Effector memory CD8-positive, alpha-beta T cell (primary cell): ENCODE measurements around the gene AGBL4.
A peak's percentile ranks its signal among the peaks of the same experiment; 100 is the strongest.

Experiments used
- ATAC-seq: fragments of 150-1000 bp; cut with Tn5 transposase; replicated peaks from 2 replicates; pipeline ENCODE4 v1.10.0; 2021; ENCODE audit warnings: mild to moderate bottlenecking, moderate library complexity
- DNase-seq, 3 experiments: peaks; one replicate each; pipeline ENCODE4 v3.0.0; 2021
- H3K27ac Mint-ChIP-seq, 2 donors: one replicate each; pipeline ENCODE4 v1.8.0; 2022; ENCODE audit warnings: mild to moderate bottlenecking in 2 of 2, mixed read lengths in 2 of 2, moderate library complexity in 2 of 2
- H3K27me3 Mint-ChIP-seq, 2 donors: one replicate each; pipeline ENCODE4 v1.8.0; 2022; ENCODE audit warnings: mixed read lengths in 2 of 2
- H3K36me3 Mint-ChIP-seq: one replicate; pipeline ENCODE4 v1.8.0; 2022; ENCODE audit warnings: mild to moderate bottlenecking, moderate library complexity, mixed read lengths; ENCODE audit not compliant: insufficient read depth
- H3K4me1 Mint-ChIP-seq, 2 donors: one replicate each; pipeline ENCODE4 v1.8.0; 2022; ENCODE audit warnings: low read depth in 2 of 2, mixed read lengths in 2 of 2
- H3K4me3 Mint-ChIP-seq, 2 donors: one replicate each; pipeline ENCODE4 v1.8.0; 2022; ENCODE audit warnings: mild to moderate bottlenecking in 2 of 2, mixed read lengths in 2 of 2, moderate library complexity in 2 of 2
- H3K9me3 Mint-ChIP-seq, 2 donors: one replicate each; pipeline ENCODE4 v1.8.0; 2022; ENCODE audit warnings: mixed read lengths in 2 of 2

The AGBL4 gene

DNA sequence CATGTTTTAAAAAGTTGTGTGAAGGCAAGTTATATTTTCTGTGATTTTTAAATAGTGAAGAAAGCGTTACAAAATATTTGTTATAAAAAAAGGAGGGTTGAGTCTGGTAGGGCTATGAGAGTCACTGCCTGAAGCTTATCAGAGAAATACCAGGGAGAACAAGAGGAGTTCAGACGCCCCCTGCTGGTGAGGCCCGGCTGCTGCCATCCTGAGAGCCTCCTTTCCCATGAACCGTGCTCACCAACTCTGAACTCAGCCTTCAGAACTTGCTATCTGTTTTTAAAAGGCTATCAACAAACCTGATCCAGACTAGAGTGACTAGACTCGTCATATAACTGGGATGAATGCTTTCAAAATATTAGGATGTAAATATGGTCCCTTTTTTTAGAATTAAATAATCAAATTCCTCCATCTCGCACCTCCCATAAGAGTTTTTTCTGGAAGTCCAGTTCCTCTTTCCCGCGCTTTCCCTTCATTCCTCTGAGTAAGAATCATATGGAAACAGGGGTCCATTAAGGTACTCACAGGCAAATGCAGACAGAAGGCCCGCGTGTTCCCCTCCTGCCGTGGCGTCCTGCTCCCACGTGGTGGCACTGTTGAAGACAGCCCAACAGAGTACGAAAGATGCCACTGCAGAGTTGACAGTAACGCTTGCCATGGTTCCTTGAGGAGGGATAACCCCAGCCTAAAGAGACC, 1525.5 kb downstream of the AGBL4 start:
- DNase-seq (peak; percentile 29 to 40 (median 36)), ATAC-seq (peak; percentile 50)
- peaks cover 8 to 11% of the 10 kb centered on the region in 2 donors for H3K27me3 Mint-ChIP-seq
- H3K4me1 Mint-ChIP-seq, result peaks cover 0 to 2% of the 10 kb centered on the region in 2 donors
- no peak overlapping the region for H3K27ac Mint-ChIP-seq
- no peaks in the 10 kb centered on the region for H3K9me3 Mint-ChIP-seq
- no peaks in the 10 kb centered on the region for H3K36me3 Mint-ChIP-seq
- H3K4me3 Mint-ChIP-seq, result no peak overlapping the region

DNA sequence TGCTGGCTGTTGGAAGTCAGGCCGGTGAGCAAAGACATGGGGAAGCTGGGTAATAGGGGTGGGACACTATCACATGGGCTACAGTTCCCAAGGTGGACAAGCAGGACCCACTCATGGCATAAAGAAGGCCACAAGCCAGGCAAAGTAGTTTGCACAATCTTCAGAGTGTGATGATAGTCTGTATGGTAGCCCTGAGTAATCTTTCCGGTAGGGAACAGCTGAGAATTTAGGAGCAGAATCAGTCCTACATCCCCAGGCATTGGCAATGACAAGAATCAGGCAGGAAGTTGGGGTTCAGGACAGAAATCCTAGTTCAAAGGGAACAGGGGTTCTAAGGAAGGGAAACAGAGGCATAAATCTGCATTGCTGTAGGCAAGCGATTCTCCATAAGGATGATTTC, 1527.8 kb downstream of the AGBL4 start:
- H3K27ac Mint-ChIP-seq, result no peak overlapping the region
- peaks cover 8 to 21% of the 10 kb centered on the region in 2 donors for H3K27me3 Mint-ChIP-seq
- H3K9me3 Mint-ChIP-seq, result no peaks in the 10 kb centered on the region
- no peak for ATAC-seq
- peaks cover 0 to 2% of the 10 kb centered on the region in 2 donors for H3K4me1 Mint-ChIP-seq
- H3K4me3 Mint-ChIP-seq, result no peak overlapping the region
- no peaks in the 10 kb centered on the region for H3K36me3 Mint-ChIP-seq
- DNase-seq, result no peak

DNA sequence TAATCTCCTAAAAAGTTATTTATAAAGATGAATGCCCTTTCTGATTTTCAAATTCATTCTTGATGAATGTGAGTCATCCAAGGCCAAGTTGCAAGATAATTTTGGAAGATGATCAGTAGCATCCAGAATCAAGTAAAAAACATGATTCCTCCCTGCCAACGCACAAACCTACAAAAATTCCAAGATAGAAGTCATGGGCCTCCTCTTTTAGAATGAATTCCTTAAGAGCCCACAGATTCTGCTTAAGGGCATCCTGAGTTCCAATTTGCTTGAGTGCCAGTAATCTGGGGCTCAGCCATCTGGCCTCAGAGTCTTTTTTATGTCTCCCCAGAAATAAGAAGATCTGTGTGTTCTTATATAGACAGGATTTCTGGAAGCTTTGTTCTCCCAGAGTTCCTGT, 1528.6 kb downstream of the AGBL4 start:
- H3K27ac Mint-ChIP-seq, result no peak overlapping the region
- no peaks in the 10 kb centered on the region for H3K9me3 Mint-ChIP-seq
- no peak for ATAC-seq
- H3K4me1 Mint-ChIP-seq, result peaks cover 0 to 2% of the 10 kb centered on the region in 2 donors
- no peaks in the 10 kb centered on the region for H3K36me3 Mint-ChIP-seq
- H3K4me3 Mint-ChIP-seq, result no peak overlapping the region
- no peak for DNase-seq
- H3K27me3 Mint-ChIP-seq, result peaks cover 8 to 21% of the 10 kb centered on the region in 2 donors

DNA sequence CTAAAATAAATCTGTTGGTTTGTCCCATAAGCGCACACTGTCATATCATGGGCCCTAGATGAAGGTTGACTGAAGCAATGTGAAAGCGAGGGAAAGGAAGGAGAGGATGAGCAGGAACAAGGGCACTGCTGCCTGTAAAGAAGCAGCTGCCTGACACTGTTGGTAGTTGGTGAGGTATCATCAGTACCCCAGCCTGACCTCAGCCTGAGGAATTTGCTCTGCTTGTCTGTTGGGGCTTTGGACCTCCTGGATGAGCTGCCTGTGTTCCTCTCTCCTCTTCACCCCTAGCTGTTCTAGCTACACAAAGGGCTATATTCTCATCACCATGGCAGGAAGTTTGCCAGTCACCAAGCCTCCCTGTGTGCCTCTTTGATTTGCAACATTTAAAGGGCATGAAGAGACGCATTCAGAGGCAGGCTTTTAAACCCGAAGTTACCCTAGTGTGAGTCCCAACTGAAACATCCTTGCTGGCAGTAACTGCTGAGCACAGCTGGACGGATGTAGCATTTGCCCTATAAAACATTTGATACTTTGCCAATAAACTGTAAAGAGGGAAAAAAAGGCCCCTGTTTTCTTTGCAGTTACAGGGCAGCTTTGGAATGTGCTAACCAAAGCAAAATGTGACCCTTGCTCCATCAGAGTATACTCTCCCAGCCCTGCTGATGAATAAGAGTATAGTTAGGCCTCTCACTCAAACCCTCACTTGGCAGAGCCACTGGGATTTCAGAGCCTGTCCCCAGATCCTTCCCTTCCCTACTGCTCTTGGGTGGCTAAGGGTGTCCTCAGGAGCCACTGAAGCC, 1529.6 kb downstream of the AGBL4 start:
- DNase-seq, result no peak
- H3K36me3 Mint-ChIP-seq, result no peaks in the 10 kb centered on the region
- no peak for ATAC-seq
- H3K27me3 Mint-ChIP-seq, result peaks cover 8 to 21% of the 10 kb centered on the region in 2 donors
- H3K9me3 Mint-ChIP-seq, result no peaks in the 10 kb centered on the region
- H3K4me3 Mint-ChIP-seq, result no peak overlapping the region
- H3K27ac Mint-ChIP-seq, result no peak overlapping the region
- peaks cover 0 to 2% of the 10 kb centered on the region in 2 donors for H3K4me1 Mint-ChIP-seq

DNA sequence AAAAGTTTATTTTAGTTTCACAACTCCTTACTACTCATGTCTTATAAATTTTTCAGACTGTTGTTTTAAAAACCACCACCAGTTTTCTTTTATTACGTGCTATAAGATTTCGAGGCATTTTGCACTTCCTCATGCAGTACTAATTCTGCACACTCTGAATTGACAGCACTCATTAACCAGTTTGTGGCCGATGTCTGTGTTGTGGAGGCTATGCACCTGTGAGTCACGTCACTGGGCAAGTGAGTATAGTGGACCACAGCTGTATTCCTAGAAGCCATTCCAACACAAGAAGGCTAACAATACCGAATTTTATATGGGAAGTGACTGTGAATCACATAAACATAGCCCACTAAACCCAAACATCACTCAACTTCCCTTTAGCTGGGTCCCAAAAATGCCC, 1530.7 kb downstream of the AGBL4 start:
- DNase-seq (no peak), ATAC-seq (no peak)
- Mint-ChIP-seq H3K9me3 (no peaks in the 10 kb centered on the region), H3K36me3 (no peaks in the 10 kb centered on the region), H3K4me1 (no peaks in the 10 kb centered on the region), H3K27ac (no peak overlapping the region), H3K4me3 (no peak overlapping the region), H3K27me3 (peaks cover 8 to 21% of the 10 kb centered on the region in 2 donors)

DNA sequence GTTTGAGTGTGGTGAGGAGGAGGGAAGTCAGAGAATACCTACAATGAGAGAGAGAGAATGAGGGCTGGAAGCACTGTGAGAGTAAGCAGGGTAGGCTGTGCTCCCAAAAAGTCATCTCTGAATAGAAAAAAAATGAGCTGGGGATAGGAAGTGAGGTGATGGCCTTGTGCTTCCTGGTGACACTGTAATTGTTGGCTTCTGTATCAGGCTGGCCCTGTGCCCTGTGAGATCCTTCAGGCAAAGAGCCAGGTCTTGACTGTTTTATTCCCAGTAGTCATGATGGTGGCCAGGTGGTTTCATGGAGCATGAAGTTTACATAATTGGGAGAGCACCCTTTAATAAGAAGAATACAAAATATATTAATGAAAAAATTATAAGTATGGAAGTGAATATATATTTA, 1531.4 kb downstream of the AGBL4 start:
- DNase-seq, result no peak
- ATAC-seq, result no peak
- no peaks in the 10 kb centered on the region for H3K36me3 Mint-ChIP-seq
- H3K4me3 Mint-ChIP-seq, result no peak overlapping the region
- H3K4me1 Mint-ChIP-seq, result no peaks in the 10 kb centered on the region
- H3K27ac Mint-ChIP-seq, result no peak overlapping the region
- H3K9me3 Mint-ChIP-seq, result no peaks in the 10 kb centered on the region
- peaks cover 8 to 21% of the 10 kb centered on the region in 2 donors for H3K27me3 Mint-ChIP-seq

DNA sequence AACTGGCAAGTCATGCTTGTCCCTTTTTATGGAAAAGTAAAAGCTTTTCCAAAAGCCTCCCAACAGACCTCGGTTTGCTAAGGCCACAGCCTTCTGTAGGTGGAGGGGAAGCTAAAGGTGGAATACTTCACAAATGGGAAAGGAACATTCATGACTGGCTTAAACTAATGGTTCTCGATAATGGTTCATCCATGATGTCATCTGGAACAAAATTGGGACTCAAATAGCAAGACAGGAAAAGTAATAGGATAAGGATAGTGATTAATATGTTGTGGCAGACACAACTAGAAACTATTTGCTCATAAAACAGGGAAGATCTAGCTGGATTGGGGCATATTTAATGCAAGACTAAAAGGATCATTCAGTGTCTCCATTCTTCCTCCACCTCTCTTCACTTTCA, 1535.0 kb downstream of the AGBL4 start:
- DNase-seq (no peak), ATAC-seq (no peak)
- Mint-ChIP-seq H3K9me3 (no peaks in the 10 kb centered on the region), H3K27ac (no peak overlapping the region), H3K4me1 (no peaks in the 10 kb centered on the region), H3K36me3 (no peaks in the 10 kb centered on the region), H3K27me3 (peaks cover 0 to 15% of the 10 kb centered on the region in 2 donors), H3K4me3 (no peak overlapping the region)
